ENCODE results near the gene FAM107B. TPM values are rescaled to one million over a fixed set of nuclear protein-coding genes. Genes with fewer than 3 reads are reported as not detected.

FAM107B gene
- total and polyA plus RNA-seq, 10 of the 15 experiments (the other 5 are each of a cell fraction or from before 2014, with no cell fraction given), result 22.9 to 162 (median 86.6) TPM

DNA sequence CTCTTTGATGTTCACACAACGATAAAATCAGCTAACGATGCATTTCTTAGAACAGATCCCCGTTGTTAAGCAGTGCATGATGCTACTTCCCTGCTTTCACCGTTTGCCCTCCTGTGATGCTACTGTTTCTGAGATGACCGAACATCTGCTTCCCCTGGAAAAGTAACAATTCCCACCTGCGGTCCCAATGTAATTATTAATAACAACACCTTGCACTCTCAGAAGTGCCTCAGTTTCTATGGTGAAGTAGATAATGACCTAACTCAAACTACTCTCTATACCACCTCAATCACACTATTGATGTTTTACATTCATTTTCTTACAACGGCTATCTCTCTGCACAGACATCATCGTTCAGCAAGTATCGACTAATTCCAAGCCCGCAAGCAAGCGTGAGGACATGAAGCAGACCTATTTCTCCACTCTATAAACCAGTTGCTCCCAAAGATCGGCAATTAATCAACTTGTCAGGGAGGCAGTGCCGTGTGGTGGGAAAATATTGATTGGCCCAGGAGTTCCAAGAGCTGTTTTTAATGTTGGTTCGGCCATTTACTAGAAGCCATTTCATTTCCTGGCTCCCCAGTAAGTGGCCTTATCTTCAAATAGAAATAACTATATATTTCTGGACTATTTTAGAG lies 42.7 kb downstream of the FAM107B start (continued):
- no peak for TF ChIP-seq ZBTB11 (CRISPR knock-in tag; IDR thresholded peaks at IDR 0.05)
- TF ChIP-seq SREBF2 (IDR thresholded peaks at IDR 0.05; ENCODE audit: low read length), result no peak

- Histone ChIP-seq H3K9me3 (replicated peaks; ENCODE audit: control insufficient read depth, insufficient read depth, low read length) (peaks cover 2% of the 10 kb centered on the region; the same call in 1 of the 3 replicates), H2AFZ (ENCODE audit: control insufficient read depth, low read depth, low read length) (no peak overlapping the region), H3K4me1 (ENCODE audit: control insufficient read depth, insufficient read depth, low read length) (no peaks in the 10 kb centered on the region), H3K4me2 (ENCODE audit: control insufficient read depth, insufficient read depth) (no peak overlapping the region), H3K79me2 (ENCODE audit: control insufficient read depth, insufficient read depth, low read length) (no peaks in the 10 kb centered on the region), H3K36me3 (ENCODE audit: control insufficient read depth in 2 of 2, insufficient read depth in 2 of 2, low read length in 1 of 2) (no peaks in the 10 kb centered on the region), H3K4me3 (no peak overlapping the region), H4K20me1 (ENCODE audit: control insufficient read depth, insufficient read depth) (no peaks in the 10 kb centered on the region), H3K9ac (ENCODE audit: control insufficient read depth, insufficient read depth, low read length) (no peak overlapping the region), H3K27me3 (replicated peaks in 1 of 2; ENCODE audit: control insufficient read depth in 2 of 2, insufficient read depth in 2 of 2, low read length in 1 of 2) (peaks cover 0 to 3% of the 10 kb centered on the region in 2 experiments; a peak in 1 of 4 replicates), H3K27ac (ENCODE audit: control insufficient read depth, insufficient read depth) (no peak overlapping the region)
- ChIA-PET RAD21 (ENCODE audit: unreplicated experiment) (no interaction called here), CTCF (interaction anchor here (1.4 kb wide), 1 partner anchor 94 kb away, joined by 3 read pairs; no protein-coding TSS in a partner anchor), POLR2A (no interaction called here), SMC1A (ENCODE audit: uncharacterized antibody, unreplicated experiment) (no interaction called here)
- ATAC-seq, result no peak
- no peak for DNase-seq (ENCODE audit: low read depth, low spot score)
- 43% methylated on average over 3 of the region's 3 CpGs for WGBS (ENCODE audit: insufficient coverage, insufficient replicate concordance, low lambda C conversion rate, missing lambda C conversion rate)
- intact Hi-C loops (cut with micrococcal nuclease; ENCODE audit: unreplicated experiment) (no loop called here), in situ Hi-C loops (cut with MboI) (no loop called here)
- FAIRE-seq, result no peak
- BruUV-seq (replicated peaks), result no TSS peak
- TF ChIP-seq MXI1 (IDR thresholded peaks at IDR 0.05; ENCODE audit: low read depth, low read length), result no peak
- no peak for TF ChIP-seq HSF1 (IDR thresholded peaks at IDR 0.05; ENCODE audit: low read depth, low read length)
- no peak for TF ChIP-seq SP1 (IDR thresholded peaks at IDR 0.05; ENCODE audit: low read depth, low read length)
- TF ChIP-seq E2F8 (IDR thresholded peaks at IDR 0.05; ENCODE audit: low read depth, partially characterized antibody), result no peak
- TF ChIP-seq EED (IDR thresholded peaks at IDR 0.05; ENCODE audit: low read depth), result no peak
- no peak for TF ChIP-seq TCF3 (IDR thresholded peaks at IDR 0.05; ENCODE audit: borderline replicate concordance, insufficient read depth, low read depth, low read length)
- TF ChIP-seq EP300 (IDR thresholded peaks at IDR 0.05; ENCODE audit: borderline replicate concordance in 1 of 2, control insufficient read depth in 1 of 2, low read depth in 2 of 2, low read length in 2 of 2), result no peak
- no peak for TF ChIP-seq NFIC (IDR thresholded peaks at IDR 0.05; ENCODE audit: low read depth, low read length)
- TF ChIP-seq ATF7 (IDR thresholded peaks at IDR 0.05; ENCODE audit: low read depth), result no peak
- no peak for TF ChIP-seq WRNIP1 (IDR thresholded peaks at IDR 0.05; ENCODE audit: borderline replicate concordance, low read depth, low read length)
- no peak for TF ChIP-seq PAX5 (IDR thresholded peaks at IDR 0.05; ENCODE audit: borderline replicate concordance, low read depth, low read length)
- no peak for TF ChIP-seq RAD51 (IDR thresholded peaks at IDR 0.05)
- no peak for TF ChIP-seq STAT3 (IDR thresholded peaks at IDR 0.05; ENCODE audit: low read depth, low read length)
- no peak for TF ChIP-seq POU2F2 (IDR thresholded peaks at IDR 0.05; ENCODE audit: borderline replicate concordance, low read depth, low read length)
Observed at GRCh38 chr10:14728346-14728745, 46.4 kb downstream of the FAM107B start.

Data from GM12878 (cell line).